WERI-Rb-1 (cell line): Measurements from ENCODE around the gene LNPEP.
"Not testable (repeated sequence)": the region's sequence is repeated elsewhere in the genome, so short reads cannot be mapped to it uniquely, and the experiment has no call there.

Source experiments
- DNase-seq: peaks from one replicate; pipeline ENCODE4 v3.0.0-alpha.2; 2020
- H3K27ac ChIP-seq: fragments of 250-450 bp; sonication (Bioruptor Pico); 2 replicates; pipeline ENCODE4 v1.5.1; 2020; ENCODE audit warnings: mild to moderate bottlenecking, moderate library complexity
- H3K27me3 ChIP-seq: fragments of 250-450 bp; sonication (Bioruptor Pico); 2 replicates; pipeline ENCODE4 v1.5.1; 2021; ENCODE audit warnings: mild to moderate bottlenecking, low read depth, moderate library complexity; ENCODE audit not compliant: insufficient read depth, severe bottlenecking
- H3K36me3 ChIP-seq: fragments of 250-450 bp; sonication (Bioruptor Pico); 2 replicates; pipeline ENCODE4 v1.5.1; 2020; ENCODE audit warnings: mild to moderate bottlenecking, moderate library complexity
- H3K4me3 ChIP-seq: 2 replicates; pipeline ENCODE4 v1.5.1; 2011; ENCODE audit warnings: low read depth, mild to moderate bottlenecking, control low read depth, low read length
- H3K9me3 ChIP-seq: fragments of 250-450 bp; sonication (Bioruptor Pico); 2 replicates; pipeline ENCODE4 v1.5.1; 2021; ENCODE audit warnings: mild to moderate bottlenecking, moderate library complexity; ENCODE audit not compliant: severe bottlenecking
- TF ChIP-seq, protein P1 (sequence below): IDR thresholded peaks from 2 replicates; pipeline ENCODE4 v1.5.1; 2011; ENCODE audit warnings: low read depth, mild to moderate bottlenecking, control low read depth, inconsistent platforms, low read length

Gene LNPEP

DNA sequence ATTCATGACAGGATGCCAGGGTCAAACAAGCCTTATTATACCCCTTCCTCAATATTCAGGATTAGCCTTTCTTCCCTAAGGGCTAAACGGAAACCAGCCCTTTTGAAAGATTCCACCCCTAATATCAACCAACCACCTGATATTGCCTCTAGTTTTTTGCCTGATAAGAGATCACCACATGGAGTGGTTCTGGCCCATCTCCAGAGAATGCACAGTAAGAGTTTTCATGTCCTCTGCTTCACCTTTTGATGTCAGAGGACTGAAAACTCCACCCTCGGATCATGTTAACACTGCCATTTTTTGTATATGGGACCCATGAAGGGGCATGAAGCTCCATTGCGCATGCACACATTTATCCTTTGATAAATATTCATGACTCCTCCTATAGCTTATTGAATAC is 5.8 kb upstream of the LNPEP start:
- no peaks in the 10 kb centered on the region for H3K36me3 ChIP-seq
- no peak overlapping the region for H3K27ac ChIP-seq
- H3K4me3 ChIP-seq, result no peak overlapping the region
- no peaks in the 10 kb centered on the region for H3K27me3 ChIP-seq
- DNase-seq, result no peak
- TF ChIP-seq, protein P1, sequence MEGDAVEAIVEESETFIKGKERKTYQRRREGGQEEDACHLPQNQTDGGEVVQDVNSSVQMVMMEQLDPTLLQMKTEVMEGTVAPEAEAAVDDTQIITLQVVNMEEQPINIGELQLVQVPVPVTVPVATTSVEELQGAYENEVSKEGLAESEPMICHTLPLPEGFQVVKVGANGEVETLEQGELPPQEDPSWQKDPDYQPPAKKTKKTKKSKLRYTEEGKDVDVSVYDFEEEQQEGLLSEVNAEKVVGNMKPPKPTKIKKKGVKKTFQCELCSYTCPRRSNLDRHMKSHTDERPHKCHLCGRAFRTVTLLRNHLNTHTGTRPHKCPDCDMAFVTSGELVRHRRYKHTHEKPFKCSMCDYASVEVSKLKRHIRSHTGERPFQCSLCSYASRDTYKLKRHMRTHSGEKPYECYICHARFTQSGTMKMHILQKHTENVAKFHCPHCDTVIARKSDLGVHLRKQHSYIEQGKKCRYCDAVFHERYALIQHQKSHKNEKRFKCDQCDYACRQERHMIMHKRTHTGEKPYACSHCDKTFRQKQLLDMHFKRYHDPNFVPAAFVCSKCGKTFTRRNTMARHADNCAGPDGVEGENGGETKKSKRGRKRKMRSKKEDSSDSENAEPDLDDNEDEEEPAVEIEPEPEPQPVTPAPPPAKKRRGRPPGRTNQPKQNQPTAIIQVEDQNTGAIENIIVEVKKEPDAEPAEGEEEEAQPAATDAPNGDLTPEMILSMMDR, result no peak
- H3K9me3 ChIP-seq, result no peaks in the 10 kb centered on the region

DNA sequence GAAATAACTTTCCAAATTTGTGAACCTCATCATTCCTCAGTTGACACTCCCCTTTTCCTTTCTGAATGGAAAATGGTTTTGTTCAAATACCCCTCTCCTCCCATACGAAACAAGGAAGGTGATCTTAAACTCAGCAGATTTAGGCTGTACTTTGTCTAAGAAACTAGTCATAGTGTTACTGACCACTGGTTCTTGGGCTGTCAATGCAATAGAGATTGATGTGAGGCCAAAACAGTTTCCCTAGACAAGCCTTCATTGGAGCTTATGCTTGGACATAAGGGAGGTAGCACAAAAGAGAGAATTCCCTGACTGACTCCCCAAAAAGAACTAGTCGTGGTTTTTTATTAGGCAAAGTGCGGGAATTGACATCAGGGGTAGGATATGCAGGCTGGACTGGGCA is 5.3 kb upstream of the LNPEP start:
- no peak overlapping the region for H3K27ac ChIP-seq
- no peaks in the 10 kb centered on the region for H3K36me3 ChIP-seq
- H3K9me3 ChIP-seq, result no peaks in the 10 kb centered on the region
- no peak for DNase-seq
- H3K4me3 ChIP-seq, result no peak overlapping the region
- TF ChIP-seq, protein P1, result no peak
- no peaks in the 10 kb centered on the region for H3K27me3 ChIP-seq

DNA sequence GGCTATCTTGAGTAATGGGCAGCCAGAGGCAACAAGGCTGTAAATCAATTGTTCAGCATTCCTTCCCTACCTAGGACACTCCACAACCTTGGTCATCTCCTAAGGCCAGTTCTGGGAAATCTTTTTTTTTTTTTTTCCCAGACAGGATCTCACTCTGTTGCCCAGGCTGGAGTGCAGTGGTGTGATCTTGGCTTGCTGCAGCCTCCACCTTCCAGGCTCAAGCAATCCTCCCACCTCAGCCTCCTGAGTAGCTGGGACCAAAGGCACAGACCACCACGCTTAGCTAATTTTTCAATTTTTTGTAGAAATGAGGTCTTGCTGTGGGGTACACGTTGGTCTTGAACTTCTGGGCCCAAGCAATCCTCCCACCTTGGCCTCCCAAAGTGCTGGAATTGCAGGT is 4.8 kb upstream of the LNPEP start:
- DNase-seq, H3K27me3 ChIP-seq, H3K4me3 ChIP-seq, H3K27ac ChIP-seq, H3K9me3 ChIP-seq, H3K36me3 ChIP-seq: not testable (repeated sequence)

DNA sequence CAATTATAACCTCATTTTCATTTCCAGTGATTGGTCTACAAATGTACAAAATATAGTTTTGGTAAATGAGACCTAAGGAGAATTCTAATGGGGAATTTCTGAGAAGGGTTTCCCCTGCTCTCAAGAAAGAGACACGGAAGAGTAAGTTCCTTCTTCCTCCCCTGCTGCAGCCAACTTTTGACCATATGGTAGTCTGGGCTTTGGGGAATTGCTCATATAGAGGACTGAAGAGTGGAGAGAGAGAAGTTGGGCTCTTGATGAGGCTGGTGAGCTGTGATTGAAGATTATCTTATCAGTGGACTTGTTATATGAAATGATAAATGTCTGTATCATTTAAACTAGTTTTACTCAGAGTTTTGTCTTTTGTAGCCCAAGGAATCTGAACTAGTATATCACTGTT is 4.3 kb upstream of the LNPEP start:
- Histone ChIP-seq H3K36me3 (no peaks in the 10 kb centered on the region), H3K4me3 (no peak overlapping the region), H3K27ac (no peak overlapping the region), H3K27me3 (no peaks in the 10 kb centered on the region), H3K9me3 (no peaks in the 10 kb centered on the region)
- DNase-seq, result no peak
- TF ChIP-seq, protein P1, result no peak

DNA sequence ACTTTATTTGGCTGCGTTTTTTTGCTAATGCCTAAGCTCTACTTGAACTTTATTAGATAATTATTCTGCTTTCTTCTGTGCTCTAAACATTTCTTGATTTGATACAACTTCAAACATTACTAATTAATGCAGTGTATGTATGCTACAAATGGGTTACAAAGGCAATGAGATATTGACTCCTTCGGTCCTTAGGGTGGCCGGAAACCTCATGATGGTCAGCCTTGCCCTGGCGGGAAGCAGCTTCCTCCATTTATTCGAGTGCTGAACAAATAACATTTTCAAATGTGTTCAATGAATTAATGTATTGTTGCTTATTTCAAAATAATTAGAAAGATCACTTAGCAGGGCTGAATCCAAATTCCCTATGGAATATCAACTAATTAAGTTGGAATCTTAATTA is 3.9 kb upstream of the LNPEP start:
- no peak for DNase-seq
- TF ChIP-seq, protein P1, result no peak
- no peaks in the 10 kb centered on the region for H3K27me3 ChIP-seq
- no peaks in the 10 kb centered on the region for H3K9me3 ChIP-seq
- H3K4me3 ChIP-seq, result no peak overlapping the region
- H3K36me3 ChIP-seq, result no peaks in the 10 kb centered on the region
- no peak overlapping the region for H3K27ac ChIP-seq

DNA sequence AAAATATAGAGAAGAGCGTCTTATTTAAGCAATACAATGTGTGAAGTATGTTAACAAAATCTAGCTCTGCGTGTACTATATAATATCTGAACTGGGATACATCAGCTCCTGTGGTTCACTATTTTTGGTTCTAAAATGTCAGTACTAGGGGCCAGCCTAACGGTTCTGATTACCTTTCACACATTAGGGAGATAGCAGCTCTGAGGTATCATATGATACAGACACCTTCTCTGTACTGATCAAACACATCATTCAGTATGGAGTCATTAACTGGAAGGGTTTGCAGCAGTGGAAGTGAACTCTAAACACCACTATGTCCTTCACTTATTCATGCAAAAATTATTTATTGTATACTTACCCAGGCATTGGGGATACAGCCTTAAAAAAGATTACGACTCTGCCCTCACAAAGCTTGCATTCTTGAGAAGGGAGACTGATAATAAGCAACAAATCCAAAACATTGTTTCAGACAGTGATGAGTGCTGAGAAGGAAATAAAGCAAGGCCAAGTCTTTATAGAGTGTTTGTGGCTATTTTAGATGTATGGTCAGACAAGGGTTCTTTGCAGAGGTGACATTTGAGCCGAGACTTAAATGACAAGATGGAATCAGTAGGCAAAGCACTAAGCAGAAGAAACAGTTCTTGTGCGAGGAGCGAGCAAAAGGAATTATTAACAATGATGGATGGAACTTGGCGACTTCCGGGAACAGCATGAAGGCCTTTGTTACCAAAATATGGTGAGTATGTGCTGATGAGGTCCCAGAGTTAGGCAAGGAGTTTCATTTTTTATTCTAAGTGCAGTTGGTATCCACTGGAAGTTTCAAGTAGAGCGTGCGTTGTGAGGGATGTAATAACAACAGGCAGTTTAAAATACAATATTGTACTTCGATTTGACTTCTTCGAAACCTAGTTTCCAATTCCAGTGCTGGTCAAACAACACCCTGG is 1.8 kb upstream of the LNPEP start:
- H3K27ac ChIP-seq, result peak overlapping the region; percentile 95
- H3K36me3 ChIP-seq, result no peaks in the 10 kb centered on the region
- no peak for DNase-seq
- TF ChIP-seq, protein P1, result no peak
- no peaks in the 10 kb centered on the region for H3K27me3 ChIP-seq
- peak overlapping the region; percentile 99 for H3K4me3 ChIP-seq
- H3K9me3 ChIP-seq, result no peaks in the 10 kb centered on the region
